ENCODE results near the gene CRAMP1.
A peak's percentile ranks its signal among the peaks of the same experiment; 100 is the strongest.

Gene CRAMP1

GRCh38 chr16:1610071-1610898, 1.9 kb upstream of the CRAMP1 start:
- peak overlapping the region; percentile 92 for H3K4me3 ChIP-seq (ENCODE audit: low read depth, low read length)
- DNase-seq (ENCODE audit: low read depth), result peak; percentile 86
- TF ChIP-seq CTCF (conservative IDR thresholded peaks at IDR 0.05; ENCODE audit: low read depth, low read length), result no peak

- H3K4me3 ChIP-seq (ENCODE audit: low read depth, low read length), result peak overlapping the region; percentile 92
- peak; percentile 13 for DNase-seq (ENCODE audit: low read depth)
- no peak for TF ChIP-seq CTCF (conservative IDR thresholded peaks at IDR 0.05; ENCODE audit: low read depth, low read length)
Observed at GRCh38 chr16:1610899-1611632, 1.1 kb upstream of the CRAMP1 start.

- peak overlapping the region; percentile 79 for H3K4me3 ChIP-seq (ENCODE audit: low read depth, low read length)
- TF ChIP-seq CTCF (conservative IDR thresholded peaks at IDR 0.05; ENCODE audit: low read depth, low read length), result no peak
- peak; percentile 19 for DNase-seq (ENCODE audit: low read depth)
Observed at GRCh38 chr16:1613211-1613622, 1.1 kb downstream of the CRAMP1 start.

- peak; percentile 36 for DNase-seq (ENCODE audit: low read depth)
- H3K4me3 ChIP-seq (ENCODE audit: low read depth, low read length), result peak overlapping the region; percentile 79
- TF ChIP-seq CTCF (conservative IDR thresholded peaks at IDR 0.05; ENCODE audit: low read depth, low read length), result no peak
Observed at GRCh38 chr16:1613728-1614455, 1.7 kb downstream of the CRAMP1 start.

- H3K4me3 ChIP-seq (ENCODE audit: low read depth, low read length), result peak overlapping the region; percentile 79
- DNase-seq (ENCODE audit: low read depth), result peak; percentile 40
- TF ChIP-seq CTCF (conservative IDR thresholded peaks at IDR 0.05; ENCODE audit: low read depth, low read length), result no peak
Observed at GRCh38 chr16:1614456-1615102, 2.4 kb downstream of the CRAMP1 start.

- peak overlapping the region; percentile 79 for H3K4me3 ChIP-seq (ENCODE audit: low read depth, low read length)
- TF ChIP-seq CTCF (conservative IDR thresholded peaks at IDR 0.05; ENCODE audit: low read depth, low read length), result no peak
- peak; percentile 15 for DNase-seq (ENCODE audit: low read depth)
Observed at GRCh38 chr16:1615761-1616160, 3.6 kb downstream of the CRAMP1 start.
